HG03432 (cell line): Measurements from ENCODE around the gene KRT75.
"Not testable (repeated sequence)": the region's sequence is repeated elsewhere in the genome, so short reads cannot be mapped to it uniquely, and the experiment has no call there.

Source experiments
- ATAC-seq: cut with Tn5 transposase; IDR thresholded peaks from one replicate; pipeline ENCODE4 v1.9.1; 2021; ENCODE audit warnings: mild to moderate bottlenecking, moderate library complexity; ENCODE audit not compliant: unreplicated experiment

The KRT75 gene

DNA sequence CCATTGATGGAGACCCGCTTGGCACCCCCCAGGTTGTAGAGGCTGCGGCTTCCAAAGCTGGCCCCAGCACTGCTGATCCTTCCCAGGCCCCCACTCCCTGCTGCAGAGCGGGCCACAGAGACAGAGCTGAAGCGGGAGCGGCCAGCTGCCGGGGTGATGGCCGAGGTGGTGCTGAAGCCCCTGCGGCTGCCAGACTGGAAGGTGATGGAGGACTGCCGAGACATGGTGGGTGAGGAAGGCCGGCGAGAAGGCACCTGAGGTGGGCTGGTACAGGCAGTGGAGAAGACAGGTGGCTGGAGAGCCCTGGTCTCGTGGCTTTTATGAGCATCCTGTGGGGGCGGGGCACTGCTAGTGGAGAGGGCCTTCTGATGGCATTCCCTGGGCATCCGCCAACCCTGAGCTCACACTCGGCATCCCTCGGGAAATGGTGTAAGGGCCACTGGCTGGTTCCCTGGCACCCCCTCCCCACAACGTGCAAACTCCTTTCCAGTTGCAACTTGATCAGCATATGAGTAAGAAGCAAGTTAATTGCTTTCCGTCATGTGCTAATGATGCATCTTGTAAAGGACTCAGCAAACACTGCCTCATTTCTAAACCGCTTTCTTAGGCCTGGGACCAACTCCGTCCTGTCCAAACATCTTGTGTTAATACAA, at the start of gene KRT75:
Gene KRT75 (minus strand): TSS at position 291 of the 653 bp plus-strand sequence. CDS start 67 bp downstream, at position 224.
- no peak for ATAC-seq

DNA sequence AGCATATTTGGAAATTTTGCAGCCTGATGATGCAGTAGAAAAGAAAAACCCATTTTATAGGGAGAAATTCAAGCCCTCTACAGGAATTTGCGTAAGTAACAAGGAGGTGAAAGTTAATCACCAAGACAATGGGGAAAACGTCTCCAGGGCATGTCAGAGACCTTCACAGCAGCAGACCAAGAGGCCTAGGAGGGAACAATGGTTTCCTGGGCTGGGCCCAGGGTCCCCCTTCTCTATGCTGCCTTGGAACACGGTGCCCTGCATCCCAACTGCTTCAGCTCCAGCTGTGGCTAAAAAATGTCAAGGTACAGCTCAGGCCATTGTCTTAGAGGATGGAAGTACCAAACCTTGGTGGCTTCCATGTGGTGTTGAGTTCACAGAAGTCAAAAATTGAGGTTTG, 45.9 kb upstream of the KRT75 start:
- ATAC-seq, result no peak

DNA sequence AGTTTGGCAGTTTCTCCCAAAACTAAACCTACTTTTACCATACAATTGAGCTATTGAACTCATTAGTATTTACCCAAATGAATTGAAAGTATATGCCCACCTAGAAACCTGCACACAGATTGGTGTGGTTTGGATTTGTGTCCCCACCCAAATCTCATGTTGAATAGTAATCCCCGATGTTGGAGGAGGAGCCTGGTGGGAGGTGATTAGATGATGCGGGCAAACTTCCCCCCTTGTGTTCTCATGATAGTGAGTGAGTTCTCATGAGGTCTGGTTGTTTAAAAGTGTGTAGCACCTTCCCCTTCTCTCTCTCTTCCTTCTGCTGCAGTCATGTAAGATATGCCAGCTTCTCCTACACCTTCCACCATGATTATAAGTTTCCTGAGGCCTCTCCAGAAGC, 43.5 kb upstream of the KRT75 start:
- ATAC-seq, result no peak

DNA sequence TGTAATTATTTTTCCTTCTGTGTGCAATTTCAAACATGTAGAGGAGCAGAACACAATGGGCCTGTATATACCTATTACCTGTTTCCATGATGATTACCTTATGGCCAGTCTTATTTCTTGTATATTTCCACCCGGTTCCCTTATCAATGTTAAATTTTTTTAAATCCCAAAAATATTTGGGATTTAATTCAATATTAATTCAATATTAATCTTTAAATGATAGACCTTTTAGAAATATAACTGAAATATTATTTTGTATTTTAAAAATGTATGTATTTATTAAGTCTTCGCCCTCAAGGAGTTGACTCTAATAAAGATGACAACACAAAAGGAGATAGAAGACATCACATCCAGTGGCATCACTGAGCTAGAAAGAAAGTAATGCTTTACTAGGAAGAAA, 40.0 kb upstream of the KRT75 start:
- ATAC-seq, result no peak

DNA sequence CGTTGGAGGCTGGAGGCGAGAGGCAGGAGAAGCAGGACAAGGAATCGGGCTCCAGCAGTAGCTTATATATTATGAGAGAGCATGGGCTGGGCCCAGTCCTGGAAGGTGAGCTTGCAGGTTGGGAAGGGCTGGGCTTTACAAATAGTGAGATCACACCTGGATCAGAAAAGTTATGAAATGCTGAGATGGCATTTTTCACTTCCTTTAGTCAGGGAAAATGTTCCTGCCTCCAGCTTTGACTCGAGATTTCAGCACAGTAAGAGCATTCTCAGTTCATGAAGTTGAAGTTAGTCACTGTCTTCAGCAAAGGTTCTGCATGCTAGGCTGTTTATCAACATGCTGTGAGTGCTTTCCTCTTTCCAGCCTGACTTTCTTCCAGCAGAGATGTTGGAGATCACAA, 39.6 kb upstream of the KRT75 start, which contains the start of gene KRT6C:
Gene KRT6C (minus strand): TSS at position 38 of the 400 bp plus-strand sequence. CDS start 68 bp downstream, outside the sequence.
- no peak for ATAC-seq

DNA sequence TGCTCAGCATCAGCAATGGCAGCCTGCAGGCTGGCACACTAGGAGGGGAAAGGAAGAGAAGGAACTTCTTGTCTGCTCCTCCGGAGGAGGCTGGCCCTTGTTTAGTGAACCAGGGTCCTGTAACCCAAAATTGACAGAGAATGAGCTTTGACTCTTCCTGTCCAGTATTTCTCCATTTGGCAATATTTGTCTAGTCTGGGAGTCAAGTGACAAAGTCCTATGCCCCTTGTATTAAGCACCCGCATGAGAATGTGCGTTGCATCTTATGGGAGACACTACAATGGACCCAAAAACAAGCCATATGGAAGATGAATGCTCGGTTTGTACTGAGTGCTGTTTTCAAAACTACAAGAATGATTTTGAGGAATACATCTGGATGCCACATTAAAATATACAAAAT, 35.7 kb upstream of the KRT75 start:
- ATAC-seq, result no peak

DNA sequence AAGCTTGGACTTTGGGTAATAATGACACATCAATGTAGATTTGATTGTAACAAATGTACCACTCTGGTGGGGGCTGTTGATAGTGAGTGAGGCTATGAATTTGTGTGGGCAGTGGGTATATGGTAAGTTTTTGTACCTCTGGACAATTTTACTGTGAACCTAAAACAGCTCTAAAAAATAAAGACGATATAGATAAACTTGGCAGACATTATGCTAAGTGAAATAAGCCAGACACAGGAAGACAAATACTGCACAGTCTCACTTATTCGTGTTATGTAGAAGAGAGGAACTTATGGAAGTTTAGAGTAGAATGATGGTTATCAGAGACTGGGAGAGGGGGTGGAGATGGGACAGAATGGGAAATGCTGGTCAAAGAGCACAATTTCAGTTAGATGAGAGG, 30.7 kb upstream of the KRT75 start:
- no peak for ATAC-seq

DNA sequence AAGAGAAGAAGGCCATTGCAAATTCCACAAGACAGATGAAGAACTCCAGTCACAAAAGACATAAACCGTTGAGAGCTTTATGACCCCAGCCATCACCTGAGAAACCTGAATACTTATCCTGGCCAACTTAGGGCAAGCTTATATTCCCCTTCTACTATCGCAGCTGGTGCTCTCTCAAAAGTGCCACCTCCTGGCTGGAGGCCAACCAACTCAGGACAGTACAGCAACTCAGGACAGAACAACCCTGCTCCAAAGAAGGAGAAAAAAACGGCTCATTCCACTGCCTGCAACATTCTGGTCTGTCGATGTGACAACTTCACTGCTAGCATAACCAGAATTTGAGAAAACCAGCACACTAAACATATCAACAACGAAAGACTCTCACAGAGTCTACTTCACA, 27.5 kb upstream of the KRT75 start:
- ATAC-seq, result no peak

DNA sequence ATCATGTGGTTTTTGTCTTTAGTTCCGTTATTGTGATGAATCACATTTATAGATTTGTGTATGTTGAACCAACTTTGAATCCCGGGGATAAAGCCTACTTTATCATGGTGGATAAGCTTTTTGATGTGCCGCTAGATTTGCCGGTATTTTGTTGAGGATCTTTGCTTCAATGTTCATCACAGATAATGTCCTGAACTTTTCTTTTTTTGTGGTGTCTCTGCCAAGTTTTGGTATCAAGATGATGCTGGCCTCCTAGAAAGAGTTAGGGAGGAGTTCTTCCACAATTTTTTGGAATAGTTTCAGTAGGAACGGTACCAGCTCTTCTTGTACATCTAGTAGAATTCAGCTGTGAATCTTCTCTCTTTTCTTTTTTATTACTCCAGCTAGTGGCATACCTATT, 24.7 kb upstream of the KRT75 start:
- ATAC-seq, result no peak

DNA sequence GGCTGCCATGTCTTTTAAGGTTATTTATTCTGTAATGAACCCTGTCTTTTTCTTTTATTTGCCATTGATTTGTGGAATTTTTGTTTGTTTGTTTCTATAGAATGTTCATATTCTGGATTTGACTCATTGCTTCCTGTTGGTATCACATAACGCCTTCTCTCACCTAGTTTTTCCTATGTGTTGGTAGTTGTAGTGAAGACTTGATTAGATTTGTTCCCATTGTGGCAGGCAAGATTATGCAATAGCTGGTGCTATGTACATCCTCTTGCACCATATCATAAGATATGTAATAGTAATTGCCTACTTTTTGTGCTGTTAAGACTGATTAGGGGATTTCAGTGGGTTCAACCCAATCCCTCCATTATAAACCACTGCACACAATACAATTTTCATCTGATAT, 21.6 kb upstream of the KRT75 start:
- ATAC-seq, result no peak

DNA sequence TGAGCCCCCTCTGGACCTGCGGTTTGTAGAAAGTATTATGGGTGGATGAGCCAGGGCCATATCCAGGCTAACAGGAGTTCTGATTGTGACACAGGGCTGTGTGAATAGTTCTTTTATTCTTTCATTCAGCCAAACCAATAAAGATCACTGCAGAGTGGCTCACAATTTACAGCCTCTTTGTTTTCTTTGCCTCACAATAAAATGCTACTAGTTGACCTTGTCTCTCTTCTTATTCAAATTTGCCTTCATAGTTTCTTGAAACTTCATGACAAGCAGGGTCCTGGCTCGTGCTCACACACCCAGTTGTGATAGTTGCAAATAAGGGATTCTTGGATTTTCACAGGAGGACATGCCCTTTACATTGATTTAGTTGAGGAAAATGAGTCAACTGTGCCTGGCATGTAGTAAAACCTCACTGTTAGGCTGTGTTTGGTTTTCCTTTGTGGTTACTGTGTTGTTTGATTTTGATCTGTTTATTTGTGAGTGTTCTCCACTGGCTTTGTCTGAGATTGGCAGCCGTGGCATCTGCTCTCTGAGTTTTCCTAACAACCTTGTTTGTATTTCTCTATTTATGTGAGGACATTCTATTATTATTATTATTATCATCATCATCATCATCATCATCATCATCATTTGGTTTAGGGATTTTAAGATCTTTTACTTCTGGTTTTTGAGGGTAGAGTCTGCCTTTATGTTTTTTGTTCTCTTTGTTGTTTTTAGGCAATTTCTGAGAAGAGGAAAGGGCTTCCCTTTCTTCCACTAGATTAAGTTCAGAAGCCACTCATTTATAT, 20.4 kb upstream of the KRT75 start:
- ATAC-seq, result no peak

DNA sequence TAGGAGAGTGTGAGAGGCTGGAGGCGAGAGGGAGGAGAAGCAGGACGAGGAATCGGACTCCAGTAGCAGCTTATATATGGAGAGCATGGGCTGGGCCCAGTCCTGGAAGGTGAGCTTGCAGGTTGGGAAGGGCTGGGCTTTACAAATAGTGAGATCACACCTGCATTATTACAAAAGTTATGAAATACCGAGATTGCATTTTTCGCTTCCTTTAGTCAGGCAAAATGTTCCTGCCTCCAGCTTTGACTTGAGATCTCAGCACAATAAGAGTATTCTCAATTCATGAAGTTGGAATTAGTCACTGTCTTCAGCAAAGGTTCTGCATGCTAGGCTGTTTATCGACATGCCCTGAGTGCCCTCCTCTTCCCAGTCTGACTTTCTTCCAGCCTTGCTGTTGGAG, 17.9 kb upstream of the KRT75 start, which contains the start of gene KRT6B:
Gene KRT6B (minus strand): TSS at position 46 of the 400 bp plus-strand sequence. CDS start 68 bp downstream, outside the sequence.
- ATAC-seq, result no peak

DNA sequence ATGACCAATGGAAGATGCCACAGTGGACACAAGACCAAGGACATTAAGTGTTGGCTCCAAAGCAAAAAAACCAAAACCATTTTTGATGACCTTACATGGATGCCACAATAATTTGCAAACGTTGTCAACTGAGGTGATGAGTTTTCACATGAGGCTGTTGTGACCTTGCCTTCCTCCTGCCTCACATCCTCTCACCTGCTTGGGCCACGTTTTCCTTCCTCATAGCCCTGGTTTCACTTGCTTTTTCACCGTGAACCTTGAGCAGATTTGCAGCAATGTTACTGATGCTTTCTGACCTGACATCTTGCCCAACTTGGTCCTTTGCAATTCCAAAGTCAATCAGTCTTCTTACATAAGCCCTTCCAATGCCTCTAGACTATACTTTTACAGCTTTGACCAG, 14.1 kb upstream of the KRT75 start:
- ATAC-seq, result no peak

DNA sequence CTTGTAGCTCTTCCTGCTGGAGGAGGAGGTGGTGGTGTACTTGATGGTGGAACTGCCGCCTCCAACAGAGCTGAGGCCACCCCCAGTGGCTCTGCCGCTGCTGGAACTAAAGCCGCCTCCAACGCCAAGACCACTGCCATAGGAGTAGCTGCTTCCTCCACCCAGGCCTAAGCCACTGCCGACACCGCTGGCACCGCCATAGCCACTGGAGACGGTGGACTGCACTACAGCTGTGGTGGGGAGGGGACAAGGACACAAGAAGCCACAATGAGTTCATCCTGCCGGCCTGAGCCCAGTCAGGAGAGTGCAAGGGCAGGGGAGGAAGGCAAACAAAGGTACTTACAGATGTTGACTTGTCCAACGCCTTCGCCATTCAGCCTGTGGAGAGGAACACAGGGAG, 13.0 kb upstream of the KRT75 start:
- not testable (repeated sequence) for ATAC-seq

DNA sequence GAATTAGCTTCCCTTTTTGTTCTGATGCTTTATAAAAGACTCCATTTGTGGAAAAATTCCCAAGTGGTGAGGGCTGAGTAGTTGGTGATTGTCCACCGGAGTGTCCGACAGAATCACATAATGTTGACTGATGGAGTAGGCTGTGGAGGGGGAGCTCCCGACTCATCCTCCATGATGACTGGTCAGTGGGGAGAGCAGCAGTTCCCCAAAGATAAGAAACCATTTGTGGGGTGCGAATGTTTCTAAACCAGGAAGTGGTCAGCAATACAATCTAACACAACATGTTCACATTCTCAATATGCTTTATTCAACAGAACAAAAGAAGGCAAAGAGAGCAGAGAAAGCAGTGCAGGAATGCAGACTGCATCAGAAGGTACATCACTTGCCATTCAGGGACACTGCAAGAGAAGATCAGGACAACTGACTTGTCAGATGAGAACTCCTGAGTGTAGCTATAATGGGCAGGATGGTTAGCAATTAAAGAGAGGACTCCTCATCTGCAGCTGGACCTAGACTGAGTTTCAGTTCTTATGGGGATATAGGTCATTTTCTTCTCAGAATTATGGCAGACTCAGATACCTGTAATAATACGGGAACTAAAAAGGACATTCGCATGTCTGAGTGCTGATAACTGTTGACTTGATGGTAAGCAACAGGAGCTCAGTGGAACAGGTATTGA, 12.3 kb upstream of the KRT75 start:
- no peak for ATAC-seq

DNA sequence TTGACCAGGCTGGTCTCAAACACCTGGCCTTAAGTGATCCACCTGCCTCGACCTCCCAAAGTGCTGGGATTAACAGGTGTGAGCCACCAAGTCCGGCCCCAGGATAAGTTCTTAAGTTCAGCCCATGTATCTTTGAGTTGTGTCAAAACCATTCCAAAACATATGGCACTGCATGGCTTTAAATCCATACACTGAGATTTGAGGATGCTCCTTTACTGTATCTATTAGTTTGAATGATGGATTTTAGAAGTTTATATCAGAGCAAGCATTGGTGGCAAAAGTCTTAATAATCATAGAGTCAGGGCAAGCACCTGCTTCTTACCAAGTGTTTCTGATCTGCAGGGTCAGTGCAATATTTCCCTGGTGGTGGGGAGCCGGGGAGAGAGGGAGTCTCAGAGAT, 11.7 kb upstream of the KRT75 start:
- ATAC-seq, result no peak

DNA sequence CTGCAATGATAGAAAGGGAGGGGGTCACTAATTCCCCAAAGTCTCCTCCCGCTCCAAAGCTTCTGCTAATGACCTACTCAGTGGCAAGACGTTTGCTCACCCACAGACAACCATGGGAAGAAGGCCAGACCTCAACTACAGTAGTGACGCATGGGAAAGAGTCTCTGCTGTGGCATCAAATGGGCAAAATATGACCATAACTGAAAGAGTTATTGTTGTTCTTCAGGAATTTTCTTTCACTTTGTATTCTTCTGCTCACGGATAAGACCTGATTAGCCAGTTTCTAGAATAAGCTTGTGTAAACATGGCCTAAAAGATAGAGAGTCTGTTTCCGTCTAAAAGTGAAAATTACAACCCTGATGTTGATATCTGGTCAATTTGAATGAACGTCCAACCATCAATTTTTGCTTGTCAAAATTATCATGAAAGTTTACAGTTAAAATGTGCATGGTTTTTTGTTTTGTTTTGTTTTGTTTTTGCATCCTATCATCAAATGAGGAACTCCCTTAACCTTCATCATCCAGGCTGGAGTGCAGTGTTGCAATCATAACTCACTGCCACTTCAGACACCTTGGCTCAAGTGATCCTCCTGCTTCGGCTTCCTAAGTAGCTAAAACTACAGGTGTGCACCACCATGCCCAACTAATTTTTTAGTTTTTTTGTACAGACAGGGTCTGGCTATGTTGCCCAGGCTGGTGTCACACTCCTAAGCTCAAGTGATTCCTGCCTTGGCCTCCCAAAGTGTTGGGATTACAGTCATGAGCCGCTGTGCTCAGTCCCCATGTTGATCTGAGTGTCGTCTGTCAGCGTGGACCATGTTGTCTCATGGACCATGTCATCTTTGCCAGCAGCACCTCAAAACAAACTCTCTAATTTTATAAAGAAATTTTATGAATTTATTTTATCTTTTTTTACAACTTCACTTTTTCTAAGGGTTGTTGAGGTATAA, 10.8 kb upstream of the KRT75 start:
- no peak for ATAC-seq

DNA sequence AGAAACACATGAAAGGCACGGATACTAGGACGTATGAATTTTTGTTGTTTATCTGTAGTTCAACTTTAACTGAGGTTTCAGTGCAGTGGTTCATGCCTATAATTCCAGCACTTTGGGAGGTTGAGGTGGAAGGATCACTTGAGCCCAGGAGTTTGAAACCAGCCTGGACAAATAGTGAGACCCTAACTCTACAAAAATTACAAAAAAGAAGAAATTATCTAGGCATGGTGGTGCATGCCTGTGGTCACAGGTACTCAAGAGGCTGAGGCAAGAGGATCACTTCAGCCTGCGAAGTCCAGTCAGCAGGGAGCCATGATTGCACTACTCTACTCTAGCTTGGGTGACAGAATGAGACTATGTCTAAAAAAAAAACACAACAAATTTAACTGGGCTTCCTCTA, 9.8 kb upstream of the KRT75 start:
- no peak for ATAC-seq

DNA sequence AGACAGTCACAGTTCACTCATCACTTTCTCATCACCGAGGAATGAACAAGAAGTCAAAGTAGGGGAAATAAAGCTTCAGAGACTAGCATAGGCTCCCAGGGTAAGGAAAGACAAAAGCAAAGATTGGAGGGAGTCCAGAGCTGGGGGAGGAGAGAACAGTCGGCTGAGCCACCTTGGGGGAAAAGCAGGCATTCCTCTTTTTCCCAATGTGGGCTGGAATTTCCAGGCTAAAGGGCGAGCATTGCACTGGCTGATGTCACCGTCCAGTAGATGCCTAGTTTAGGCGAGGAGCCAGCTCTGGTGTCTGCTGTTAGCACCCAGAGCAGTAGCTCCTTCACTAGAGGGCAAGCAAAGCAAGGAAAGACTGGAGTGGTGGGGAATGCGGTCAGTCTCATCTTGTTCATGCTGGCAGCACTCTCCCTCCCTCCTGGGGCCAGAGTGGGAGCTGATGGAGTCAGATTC, 8.5 kb upstream of the KRT75 start:
- no peak for ATAC-seq

DNA sequence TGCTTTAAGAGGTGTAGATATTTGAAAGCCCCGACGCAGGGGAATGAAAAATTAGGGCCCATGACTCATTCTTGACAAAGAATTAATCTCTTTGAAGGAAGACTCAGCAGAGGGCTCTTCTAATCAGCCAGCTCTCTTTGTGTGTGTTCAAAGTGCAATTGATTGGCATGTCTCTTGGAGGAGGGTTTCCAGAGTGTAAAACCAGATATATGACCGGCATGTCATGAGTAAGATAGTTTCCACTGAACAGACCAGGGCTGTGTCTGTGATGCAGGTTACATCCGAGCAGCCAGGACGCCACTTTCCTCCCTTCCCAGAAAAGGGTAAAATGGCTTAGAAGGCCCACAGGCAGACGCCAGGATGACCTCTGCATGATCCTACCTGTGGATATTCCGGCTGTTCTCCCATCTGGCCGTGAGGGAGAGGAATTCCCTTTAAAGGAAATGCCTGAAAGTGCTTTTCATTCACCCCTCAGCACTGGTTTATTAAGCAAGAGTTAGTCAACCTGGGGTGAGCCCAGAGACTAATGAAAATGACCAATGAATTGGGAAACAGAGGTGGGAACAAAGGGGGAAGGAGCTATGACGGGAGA, 7.2 kb upstream of the KRT75 start:
- no peak for ATAC-seq
